ENCODE results near the gene PLA2G2D.
A peak's percentile ranks its signal among the peaks of the same experiment; 100 is the strongest.

PLA2G2D gene

DNA sequence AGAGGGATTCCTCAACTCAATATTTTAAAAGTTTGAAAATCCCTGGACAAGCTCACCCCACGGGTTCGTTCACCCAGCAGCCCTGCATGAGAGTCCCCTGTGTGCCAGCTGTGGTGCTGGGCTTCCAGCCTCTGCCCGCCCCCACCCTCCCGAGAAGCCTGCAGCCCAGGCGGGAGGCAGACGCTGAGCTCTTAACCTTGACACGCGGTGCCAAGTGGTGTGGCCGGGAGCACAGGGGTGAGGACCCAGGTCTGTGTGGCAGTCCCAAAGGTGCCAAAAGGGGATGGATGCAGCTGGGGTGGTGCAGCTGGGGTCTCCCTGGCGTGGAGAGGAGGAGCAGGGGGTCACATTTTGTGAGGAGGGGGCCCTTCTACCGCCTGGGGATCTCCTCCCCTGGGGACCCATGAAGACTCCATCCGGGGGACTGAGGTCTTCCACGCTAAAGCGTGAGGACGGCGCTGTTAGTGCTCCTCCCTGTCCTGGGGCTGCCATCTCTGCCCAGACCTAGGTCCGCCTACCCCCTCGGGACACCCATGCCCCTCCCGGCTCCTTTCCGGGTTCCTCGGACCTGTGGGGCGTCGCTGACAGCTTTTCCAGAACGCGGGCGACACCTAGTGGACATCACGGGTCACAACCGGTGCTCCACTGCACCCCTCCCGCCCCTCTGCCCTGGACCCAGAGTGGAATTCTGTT, 32.7 kb upstream of the PLA2G2D start (continued):
- TF ChIP-seq ZNF391 (tag by site-specific recombination; IDR thresholded peaks at IDR 0.05; ENCODE audit: borderline replicate concordance, low read depth), result peak; percentile 58; the same call in 1 of the 2 replicates
- TF ChIP-seq ZNF18 (tag by site-specific recombination; IDR thresholded peaks at IDR 0.05), result no peak
- TF ChIP-seq ZFP41 (tag by site-specific recombination; IDR thresholded peaks at IDR 0.05; ENCODE audit: borderline replicate concordance), result no peak
- peak; percentile 40 for TF ChIP-seq SP7 (tag by site-specific recombination; IDR thresholded peaks at IDR 0.05)
- 0 out of 2 replicates have a peak, but pooled peaks have one; percentile 11 for TF ChIP-seq ZNF629 (tag by site-specific recombination; IDR thresholded peaks at IDR 0.05)
- TF ChIP-seq ZIC2 (tag by site-specific recombination; IDR thresholded peaks at IDR 0.05), result 0 out of 2 replicates have a peak, but pooled peaks have one; percentile 9
- no peak for TF ChIP-seq ZBTB6 (tag by site-specific recombination; IDR thresholded peaks at IDR 0.05)
- peak; percentile 89 for TF ChIP-seq CTCF (tag by site-specific recombination; IDR thresholded peaks at IDR 0.05)
- no peak for TF ChIP-seq PRDM6 (tag by site-specific recombination; IDR thresholded peaks at IDR 0.05)
- TF ChIP-seq MZF1 (tag by site-specific recombination; IDR thresholded peaks at IDR 0.05; ENCODE audit: borderline replicate concordance), result no peak
- TF ChIP-seq ZNF549 (tag by site-specific recombination; IDR thresholded peaks at IDR 0.05), result no peak
- TF ChIP-seq SALL2 (tag by site-specific recombination; IDR thresholded peaks at IDR 0.05; ENCODE audit: borderline replicate concordance), result no peak
- no peak for TF ChIP-seq ZNF596 (tag by site-specific recombination; IDR thresholded peaks at IDR 0.05)
- TF ChIP-seq SP3 (tag by site-specific recombination; IDR thresholded peaks at IDR 0.05), result peak; percentile 64
- TF ChIP-seq GFI1B (tag by site-specific recombination; IDR thresholded peaks at IDR 0.05), result no peak
- no peak for TF ChIP-seq ZNF202 (tag by site-specific recombination; IDR thresholded peaks at IDR 0.05; ENCODE audit: borderline replicate concordance)
- TF ChIP-seq ZNF169 (tag by site-specific recombination; IDR thresholded peaks at IDR 0.05), result no peak
- TF ChIP-seq ZEB2 (tag by site-specific recombination; IDR thresholded peaks at IDR 0.05), result no peak
- TF ChIP-seq EGR2 (tag by site-specific recombination; IDR thresholded peaks at IDR 0.05; ENCODE audit: low read depth), result no peak
- TF ChIP-seq ZNF558 (tag by site-specific recombination; IDR thresholded peaks at IDR 0.05), result no peak
- peak; percentile 99 for TF ChIP-seq SCRT2 (tag by site-specific recombination; IDR thresholded peaks at IDR 0.05)
- TF ChIP-seq KLF8 (tag by site-specific recombination; IDR thresholded peaks at IDR 0.05), result peak; percentile 44; the same call in 1 of the 2 replicates
- TF ChIP-seq ZSCAN16 (tag by site-specific recombination; IDR thresholded peaks at IDR 0.05), result no peak
- peak; percentile 87 for TF ChIP-seq ZNF654 (tag by site-specific recombination; IDR thresholded peaks at IDR 0.05; ENCODE audit: low read depth)
- no peak for TF ChIP-seq ZNF514 (tag by site-specific recombination; IDR thresholded peaks at IDR 0.05)
- no peak for TF ChIP-seq ZBTB26 (tag by site-specific recombination; optimal IDR thresholded peaks at IDR 0.05)
- TF ChIP-seq, protein P1, sequence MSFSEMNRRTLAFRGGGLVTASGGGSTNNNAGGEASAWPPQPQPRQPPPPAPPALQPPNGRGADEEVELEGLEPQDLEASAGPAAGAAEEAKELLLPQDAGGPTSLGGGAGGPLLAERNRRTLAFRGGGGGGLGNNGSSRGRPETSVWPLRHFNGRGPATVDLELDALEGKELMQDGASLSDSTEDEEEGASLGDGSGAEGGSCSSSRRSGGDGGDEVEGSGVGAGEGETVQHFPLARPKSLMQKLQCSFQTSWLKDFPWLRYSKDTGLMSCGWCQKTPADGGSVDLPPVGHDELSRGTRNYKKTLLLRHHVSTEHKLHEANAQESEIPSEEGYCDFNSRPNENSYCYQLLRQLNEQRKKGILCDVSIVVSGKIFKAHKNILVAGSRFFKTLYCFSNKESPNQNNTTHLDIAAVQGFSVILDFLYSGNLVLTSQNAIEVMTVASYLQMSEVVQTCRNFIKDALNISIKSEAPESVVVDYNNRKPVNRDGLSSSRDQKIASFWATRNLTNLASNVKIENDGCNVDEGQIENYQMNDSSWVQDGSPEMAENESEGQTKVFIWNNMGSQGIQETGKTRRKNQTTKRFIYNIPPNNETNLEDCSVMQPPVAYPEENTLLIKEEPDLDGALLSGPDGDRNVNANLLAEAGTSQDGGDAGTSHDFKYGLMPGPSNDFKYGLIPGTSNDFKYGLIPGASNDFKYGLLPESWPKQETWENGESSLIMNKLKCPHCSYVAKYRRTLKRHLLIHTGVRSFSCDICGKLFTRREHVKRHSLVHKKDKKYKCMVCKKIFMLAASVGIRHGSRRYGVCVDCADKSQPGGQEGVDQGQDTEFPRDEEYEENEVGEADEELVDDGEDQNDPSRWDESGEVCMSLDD (tag by site-specific recombination; IDR thresholded peaks at IDR 0.05), result peak; percentile 82
- peak; percentile 62 for TF ChIP-seq KLF1 (tag by site-specific recombination; IDR thresholded peaks at IDR 0.05)
- no peak for TF ChIP-seq ZNF777 (tag by site-specific recombination; IDR thresholded peaks at IDR 0.05; ENCODE audit: borderline replicate concordance)

All from HEK293 (cell line).